SU-DHL-6 (cell line): ENCODE data around the gene MAMDC4.

Experiments used
- H2AFZ ChIP-seq: fragments of 200-600 bp; sonication (generic); 2 replicates; pipeline ENCODE4 v1.6.1; 2014; ENCODE audit warnings: low read depth, mild to moderate bottlenecking, moderate library complexity, mixed read lengths, antibody characterized with exemption, low read length; ENCODE audit not compliant: severe bottlenecking
- H3F3A ChIP-seq: fragments of 200-600 bp; shearing (Covaris generic); 2 replicates; pipeline ENCODE4 v1.6.0; 2016; ENCODE audit warnings: antibody characterized with exemption, mild to moderate bottlenecking; ENCODE audit not compliant: insufficient read depth
- H3K27ac ChIP-seq: fragments of 200-600 bp; sonication (generic); 2 replicates; pipeline ENCODE4 v1.5.1; 2016; ENCODE audit warnings: low read depth, mild to moderate bottlenecking, low read length, moderate library complexity, mixed read lengths
- H3K27me3 ChIP-seq: fragments of 200-600 bp; sonication (generic), shearing (Covaris generic); 2 replicates; pipeline ENCODE4 v1.6.0; 2014; ENCODE audit warnings: mild to moderate bottlenecking, low read length
- H3K36me3 ChIP-seq: fragments of 200-600 bp; sonication (generic); 2 replicates; pipeline ENCODE4 v1.6.1; 2014; ENCODE audit warnings: mild to moderate bottlenecking, low read length, mixed read lengths
- H3K4me2 ChIP-seq: fragments of 300-600, 200-600 bp; shearing (Covaris generic), sonication (generic); 2 replicates; pipeline ENCODE4 v1.6.0; 2014; ENCODE audit warnings: low read length, low read depth, mild to moderate bottlenecking; ENCODE audit not compliant: poor library complexity, severe bottlenecking
- H3K4me3 ChIP-seq: fragments of 200-600 bp; sonication (generic); 2 replicates; pipeline ENCODE4 v1.5.1; 2014; ENCODE audit warnings: antibody characterized with exemption, low read length, mild to moderate bottlenecking, mixed read lengths; ENCODE audit not compliant: insufficient read depth, poor library complexity, severe bottlenecking
- H3K79me2 ChIP-seq: fragments of 200-600 bp; sonication (generic); 2 replicates; pipeline ENCODE4 v1.6.1; 2014; ENCODE audit warnings: mild to moderate bottlenecking, low read length, moderate library complexity; ENCODE audit not compliant: insufficient read depth
- H3K9ac ChIP-seq: fragments of 200-600 bp; sonication (generic); 2 replicates; pipeline ENCODE4 v1.7.0; 2014; ENCODE audit warnings: mild to moderate bottlenecking, low read length
- H3K9me2 ChIP-seq: fragments of 200-600 bp; sonication (generic); replicated peaks from 2 replicates; pipeline ENCODE4 v1.6.1; 2014; ENCODE audit warnings: low read length; ENCODE audit not compliant: insufficient read depth
- H3K9me3 ChIP-seq: fragments of 200-600 bp; sonication (generic); 2 replicates; pipeline ENCODE4 v1.6.1; 2014; ENCODE audit warnings: low read length, mixed read lengths; ENCODE audit not compliant: insufficient read depth
- H4K20me1 ChIP-seq: fragments of 200-600 bp; sonication (generic); 2 replicates; pipeline ENCODE4 v1.6.1; 2014; ENCODE audit warnings: low read depth, mild to moderate bottlenecking, antibody characterized with exemption, low read length, moderate library complexity, mixed read lengths
- EZH2phosphoT487 ChIP-seq: fragments of 200-600 bp; sonication (generic), shearing (Covaris generic); conservative IDR thresholded peaks from 2 replicates; pipeline ENCODE4 v1.6.1; 2018; ENCODE audit warnings: mild to moderate bottlenecking, antibody characterized with exemption, low read length, moderate library complexity, mixed read lengths
- TF ChIP-seq, protein P1 (sequence below): fragments of 200-600 bp; sonication (generic); IDR thresholded peaks from one replicate; pipeline ENCODE4 v1.5.1; 2017; ENCODE audit warnings: antibody characterized with exemption, mild to moderate bottlenecking, low read length, moderate library complexity; ENCODE audit not compliant: insufficient read depth, poor library complexity, severe bottlenecking

Gene MAMDC4

DNA sequence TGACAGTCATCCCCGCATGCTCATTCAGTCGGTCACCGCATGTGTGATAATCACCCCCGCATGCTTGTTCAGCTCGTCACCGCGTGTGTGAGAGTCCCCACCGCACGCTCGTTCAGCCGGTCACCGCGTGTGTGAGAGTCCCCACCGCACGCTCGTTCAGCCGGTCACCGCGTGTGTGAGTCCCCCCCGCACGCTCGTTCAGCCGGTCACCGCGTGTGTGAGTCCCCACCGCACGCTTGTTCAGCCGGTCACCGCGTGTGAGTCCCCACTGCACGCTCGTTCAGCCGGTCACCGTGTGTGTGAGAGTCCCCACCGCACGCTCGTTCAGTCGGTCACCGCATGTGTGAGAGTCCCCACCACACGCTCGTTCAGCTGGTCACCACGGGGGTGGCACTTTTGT, 37.7 kb downstream of the MAMDC4 start:
- Histone ChIP-seq H3K9me3 (no peaks in the 10 kb centered on the region), H3F3A (no peaks in the 10 kb centered on the region), H3K27ac (no peak overlapping the region), H3K27me3 (no peaks in the 10 kb centered on the region), H3K4me3 (no peak overlapping the region), H3K9ac (no peak overlapping the region), H3K4me2 (no peak overlapping the region), H2AFZ (no peak overlapping the region), H3K36me3 (no peaks in the 10 kb centered on the region), H4K20me1 (no peaks in the 10 kb centered on the region; the same call in 1 of the 2 replicates), H3K79me2 (peaks cover 80% of the 10 kb centered on the region), H3K9me2 (no peaks in the 10 kb centered on the region)
- TF ChIP-seq, protein P1, sequence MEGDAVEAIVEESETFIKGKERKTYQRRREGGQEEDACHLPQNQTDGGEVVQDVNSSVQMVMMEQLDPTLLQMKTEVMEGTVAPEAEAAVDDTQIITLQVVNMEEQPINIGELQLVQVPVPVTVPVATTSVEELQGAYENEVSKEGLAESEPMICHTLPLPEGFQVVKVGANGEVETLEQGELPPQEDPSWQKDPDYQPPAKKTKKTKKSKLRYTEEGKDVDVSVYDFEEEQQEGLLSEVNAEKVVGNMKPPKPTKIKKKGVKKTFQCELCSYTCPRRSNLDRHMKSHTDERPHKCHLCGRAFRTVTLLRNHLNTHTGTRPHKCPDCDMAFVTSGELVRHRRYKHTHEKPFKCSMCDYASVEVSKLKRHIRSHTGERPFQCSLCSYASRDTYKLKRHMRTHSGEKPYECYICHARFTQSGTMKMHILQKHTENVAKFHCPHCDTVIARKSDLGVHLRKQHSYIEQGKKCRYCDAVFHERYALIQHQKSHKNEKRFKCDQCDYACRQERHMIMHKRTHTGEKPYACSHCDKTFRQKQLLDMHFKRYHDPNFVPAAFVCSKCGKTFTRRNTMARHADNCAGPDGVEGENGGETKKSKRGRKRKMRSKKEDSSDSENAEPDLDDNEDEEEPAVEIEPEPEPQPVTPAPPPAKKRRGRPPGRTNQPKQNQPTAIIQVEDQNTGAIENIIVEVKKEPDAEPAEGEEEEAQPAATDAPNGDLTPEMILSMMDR, result no peak
- TF ChIP-seq EZH2phosphoT487, result no peak

DNA sequence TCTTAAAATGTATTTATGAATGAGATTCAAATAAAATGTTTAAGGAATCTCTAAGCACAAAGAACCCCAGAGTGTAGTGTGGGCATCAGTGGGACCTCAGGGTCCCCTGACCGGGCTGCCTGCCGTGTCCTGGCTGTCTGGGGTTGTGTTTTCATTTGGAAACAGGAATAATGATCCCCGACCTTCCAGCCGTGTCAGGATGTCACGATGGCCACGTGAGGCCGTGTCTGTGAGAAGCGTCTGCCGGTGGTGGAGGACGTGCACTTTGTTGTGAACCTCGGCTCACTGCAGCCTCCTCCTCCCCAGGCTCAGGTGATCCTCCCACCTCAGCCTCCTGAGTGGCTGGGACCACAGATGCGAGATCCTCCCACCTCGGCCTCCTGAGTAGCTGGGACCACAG, 38.5 kb downstream of the MAMDC4 start:
- Histone ChIP-seq H2AFZ (no peak overlapping the region), H3K4me3 (no peak overlapping the region), H3K9ac (no peak overlapping the region), H3K36me3 (no peaks in the 10 kb centered on the region), H3K9me3 (no peaks in the 10 kb centered on the region), H3K9me2 (no peaks in the 10 kb centered on the region), H3K79me2 (peaks cover 88% of the 10 kb centered on the region), H4K20me1 (no peaks in the 10 kb centered on the region; the same call in 1 of the 2 replicates), H3K4me2 (no peak overlapping the region), H3F3A (no peaks in the 10 kb centered on the region), H3K27ac (no peak overlapping the region), H3K27me3 (no peaks in the 10 kb centered on the region)
- TF ChIP-seq EZH2phosphoT487, result no peak
- TF ChIP-seq, protein P1, result no peak

DNA sequence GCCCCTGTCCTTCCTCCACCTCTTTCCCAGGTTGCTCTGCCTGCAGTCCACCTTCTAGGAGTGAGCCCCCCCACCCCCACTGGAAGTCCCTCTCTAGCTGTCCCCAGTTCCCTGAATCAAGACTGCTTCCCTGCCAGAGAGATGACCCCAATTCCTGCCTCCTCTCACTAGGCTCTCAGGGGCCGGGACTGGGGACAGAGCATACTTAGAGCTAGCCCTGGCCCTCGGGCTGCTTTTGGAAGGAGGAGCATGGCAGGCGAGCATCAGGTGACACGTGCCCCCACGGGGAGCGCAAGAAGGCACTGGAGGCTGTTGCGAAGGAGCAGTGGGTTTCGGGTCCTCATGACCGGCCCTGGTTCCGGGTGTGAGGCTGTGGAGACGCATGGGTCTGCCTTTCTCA, 43.9 kb downstream of the MAMDC4 start:
- no peaks in the 10 kb centered on the region for H3K9me2 ChIP-seq
- no peaks in the 10 kb centered on the region; the same call in 1 of the 2 replicates for H3K36me3 ChIP-seq
- H3K79me2 ChIP-seq, result peaks cover 64% of the 10 kb centered on the region
- H3K9me3 ChIP-seq, result no peaks in the 10 kb centered on the region
- H3K4me3 ChIP-seq, result no peak overlapping the region
- TF ChIP-seq, protein P1, result no peak
- TF ChIP-seq EZH2phosphoT487, result no peak
- H3K27ac ChIP-seq, result no peak overlapping the region
- H3K4me2 ChIP-seq, result no peak overlapping the region
- H2AFZ ChIP-seq, result no peak overlapping the region
- H3K9ac ChIP-seq, result no peak overlapping the region
- no peaks in the 10 kb centered on the region for H4K20me1 ChIP-seq
- no peaks in the 10 kb centered on the region for H3F3A ChIP-seq
- H3K27me3 ChIP-seq, result no peaks in the 10 kb centered on the region
